GM18511 (cell line): Measurements from ENCODE around the gene AQP2.

Source experiments
- ATAC-seq: cut with Tn5 transposase; IDR thresholded peaks from one replicate; pipeline ENCODE4 v1.9.1; 2021; ENCODE audit warnings: mild to moderate bottlenecking, moderate library complexity; ENCODE audit not compliant: unreplicated experiment

Gene AQP2

GRCh38 chr12:49954863-49955830 is 4.6 kb downstream of the AQP2 start:
- ATAC-seq: no peak

DNA sequence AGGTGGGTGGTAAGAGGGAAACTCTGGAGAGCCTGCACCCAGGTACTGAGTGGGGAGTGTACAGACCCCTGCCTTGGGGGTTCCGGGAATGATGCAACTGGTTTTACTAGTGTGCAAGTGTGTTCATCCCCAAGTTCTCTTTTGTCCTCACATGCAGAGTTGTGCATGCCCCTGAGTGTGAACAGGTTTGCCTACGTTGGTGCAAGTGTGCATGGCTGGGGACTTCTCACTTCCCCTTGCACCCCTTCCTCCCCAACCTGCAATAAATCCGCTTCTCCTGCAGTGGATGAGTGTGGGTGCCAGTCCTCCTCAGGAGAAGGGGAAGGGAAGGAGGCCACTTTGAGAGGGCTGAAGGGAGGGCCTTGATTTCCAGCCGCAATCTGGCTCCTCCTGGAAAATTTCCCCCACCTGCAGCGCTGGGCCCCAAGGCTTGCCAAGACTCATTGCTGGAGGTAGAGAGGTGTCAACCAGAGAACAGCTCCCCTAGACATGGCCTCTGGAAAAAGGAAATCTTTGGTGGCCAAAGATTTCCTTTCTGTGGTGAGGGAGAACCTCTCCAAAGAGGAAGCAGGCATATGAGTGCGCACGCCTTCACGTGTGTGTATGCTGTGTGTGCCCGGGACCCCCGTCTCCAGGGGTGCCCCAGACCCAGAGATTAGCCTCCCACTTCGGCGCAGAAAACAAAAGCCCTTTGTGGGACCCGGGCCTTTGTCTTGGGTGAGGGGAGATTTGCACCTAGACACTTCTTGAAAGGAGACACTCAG is 5.5 kb downstream of the AQP2 start:
- no peak for ATAC-seq

DNA sequence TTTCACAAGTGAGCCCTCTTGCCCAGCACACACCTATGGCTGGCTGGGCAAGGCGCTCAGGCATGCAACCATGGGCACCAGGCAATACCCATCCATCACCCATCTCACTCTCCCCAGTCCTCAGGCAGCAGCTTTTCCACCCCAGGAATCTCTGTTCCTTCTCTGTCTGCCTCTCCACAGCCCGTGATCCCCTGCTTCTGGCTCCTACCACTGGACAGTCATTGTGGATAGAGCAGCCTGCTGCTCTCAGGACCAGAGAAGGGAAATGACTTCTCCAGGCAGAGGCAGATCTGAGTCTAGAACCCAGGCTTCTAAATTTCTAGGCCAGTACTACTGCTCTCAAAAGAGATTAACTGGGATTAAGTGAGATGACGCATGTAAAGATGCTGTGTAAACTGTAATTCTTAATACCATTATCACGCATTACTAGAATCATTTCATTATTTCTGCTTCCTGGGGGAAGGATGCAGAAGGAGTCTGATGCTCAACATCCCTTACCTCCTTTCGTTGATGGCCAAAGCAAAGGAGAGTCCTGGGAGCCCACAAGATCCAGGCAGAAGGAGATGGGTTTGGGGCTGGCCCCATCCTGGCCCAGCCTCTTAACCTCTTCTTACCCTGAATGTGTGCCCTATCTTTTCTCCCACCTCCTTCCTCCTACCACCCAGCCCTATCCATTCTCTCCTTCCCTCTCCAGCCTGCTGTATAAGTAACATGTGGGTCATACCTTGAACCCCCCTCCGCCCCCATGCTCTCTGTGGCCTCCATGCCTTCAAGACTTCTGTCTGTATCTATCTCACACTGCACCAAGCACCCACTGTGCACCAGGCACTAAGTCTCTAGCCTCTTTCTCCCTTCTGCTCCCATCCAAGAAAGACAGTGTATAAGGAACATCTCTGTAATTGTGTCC is 6.4 kb downstream of the AQP2 start:
- ATAC-seq: no peak

DNA sequence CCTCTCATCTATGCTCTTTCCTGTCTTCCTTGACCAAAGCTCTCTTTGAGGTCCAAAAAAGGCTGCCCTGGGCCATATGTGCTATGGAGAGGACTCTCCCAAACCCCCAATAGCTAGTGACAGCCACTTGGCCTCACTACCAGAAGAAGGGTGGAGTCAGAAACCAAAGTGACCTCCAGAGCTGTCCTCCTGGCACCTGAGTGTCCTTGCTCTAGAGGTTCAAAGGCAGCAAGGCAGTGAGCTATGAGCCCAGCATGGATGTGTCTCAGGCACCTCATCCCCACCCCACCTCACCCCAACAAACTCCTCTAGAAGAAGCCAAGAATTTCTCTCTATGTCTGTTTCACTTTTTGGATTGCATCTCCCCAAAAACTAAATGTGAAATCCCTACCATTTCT is 7.0 kb downstream of the AQP2 start:
- no peak for ATAC-seq

GRCh38 chr12:49959685-49960473 is 9.3 kb downstream of the AQP2 start:
- no peak for ATAC-seq

- no peak for ATAC-seq
These were observed 10.1 kb downstream of the AQP2 start for GRCh38 chr12:49960474-49961110.

DNA sequence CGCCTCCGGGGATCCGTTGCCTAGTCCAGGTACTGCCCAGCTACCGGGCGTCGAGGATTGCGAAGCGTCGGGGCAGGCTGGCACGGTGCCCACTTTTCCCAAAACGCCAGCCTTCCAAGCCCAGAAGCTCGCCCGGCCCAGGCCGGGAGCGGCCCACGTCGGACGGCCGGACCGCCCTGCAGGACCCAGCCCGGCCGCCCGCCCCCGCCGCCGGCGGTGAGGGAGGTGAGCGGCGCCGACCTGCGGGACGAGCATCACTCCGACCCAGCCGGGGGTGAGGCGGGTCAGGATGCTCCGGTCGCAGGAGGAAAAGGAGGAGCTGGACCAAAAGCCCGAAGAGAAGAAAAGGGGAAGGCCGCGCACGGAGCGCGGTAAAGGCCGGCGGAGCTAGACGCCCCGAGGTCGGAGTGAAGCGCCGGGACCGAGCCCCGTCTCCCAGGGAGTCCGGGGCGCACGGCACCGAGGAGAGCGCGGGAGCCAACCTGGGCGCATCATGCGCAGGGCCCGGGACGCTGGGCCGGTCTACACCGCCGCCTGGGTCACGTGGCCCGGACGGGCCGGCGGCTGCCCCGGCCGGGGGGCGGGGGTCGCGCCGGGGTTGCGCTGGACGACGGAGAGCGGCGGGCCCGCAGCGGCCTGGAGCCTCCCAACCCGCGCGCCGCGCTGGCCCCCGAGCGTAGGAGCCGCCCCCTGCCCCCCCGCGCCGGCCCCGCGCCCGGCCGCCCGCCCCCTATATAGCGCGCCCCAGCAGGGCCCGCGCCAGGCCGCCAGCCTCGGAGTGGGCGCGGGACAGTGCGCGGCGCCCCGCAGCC is 10.8 kb downstream of the AQP2 start, which contains the start of gene AQP5:
TSS of gene AQP5 (plus strand) at position 762 of the 812 bp plus-strand sequence. CDS start 146 bp downstream, outside the sequence.
- ATAC-seq: no peak

DNA sequence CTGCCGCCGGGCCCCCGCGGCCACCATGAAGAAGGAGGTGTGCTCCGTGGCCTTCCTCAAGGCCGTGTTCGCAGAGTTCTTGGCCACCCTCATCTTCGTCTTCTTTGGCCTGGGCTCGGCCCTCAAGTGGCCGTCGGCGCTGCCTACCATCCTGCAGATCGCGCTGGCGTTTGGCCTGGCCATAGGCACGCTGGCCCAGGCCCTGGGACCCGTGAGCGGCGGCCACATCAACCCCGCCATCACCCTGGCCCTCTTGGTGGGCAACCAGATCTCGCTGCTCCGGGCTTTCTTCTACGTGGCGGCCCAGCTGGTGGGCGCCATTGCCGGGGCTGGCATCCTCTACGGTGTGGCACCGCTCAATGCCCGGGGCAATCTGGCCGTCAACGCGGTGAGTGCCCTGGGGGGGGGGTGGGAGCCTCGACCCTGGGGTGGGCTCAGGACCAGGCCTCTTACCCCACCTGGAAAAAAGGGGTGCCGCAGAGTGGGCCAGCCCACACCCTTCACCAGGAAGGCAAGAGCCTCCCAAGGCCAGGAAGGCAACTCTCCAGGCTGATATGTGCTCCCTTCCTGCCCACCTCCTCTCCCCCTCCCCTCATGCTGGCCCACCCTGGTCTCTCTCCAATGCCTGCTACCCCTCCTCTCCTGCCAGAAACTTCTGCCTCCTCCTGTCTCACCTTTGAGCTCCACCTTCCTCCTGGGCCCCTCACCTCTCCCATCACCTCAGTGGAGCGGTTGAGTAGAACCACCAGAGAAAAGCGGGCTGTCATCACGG is 11.6 kb downstream of the AQP2 start:
- no peak for ATAC-seq

DNA sequence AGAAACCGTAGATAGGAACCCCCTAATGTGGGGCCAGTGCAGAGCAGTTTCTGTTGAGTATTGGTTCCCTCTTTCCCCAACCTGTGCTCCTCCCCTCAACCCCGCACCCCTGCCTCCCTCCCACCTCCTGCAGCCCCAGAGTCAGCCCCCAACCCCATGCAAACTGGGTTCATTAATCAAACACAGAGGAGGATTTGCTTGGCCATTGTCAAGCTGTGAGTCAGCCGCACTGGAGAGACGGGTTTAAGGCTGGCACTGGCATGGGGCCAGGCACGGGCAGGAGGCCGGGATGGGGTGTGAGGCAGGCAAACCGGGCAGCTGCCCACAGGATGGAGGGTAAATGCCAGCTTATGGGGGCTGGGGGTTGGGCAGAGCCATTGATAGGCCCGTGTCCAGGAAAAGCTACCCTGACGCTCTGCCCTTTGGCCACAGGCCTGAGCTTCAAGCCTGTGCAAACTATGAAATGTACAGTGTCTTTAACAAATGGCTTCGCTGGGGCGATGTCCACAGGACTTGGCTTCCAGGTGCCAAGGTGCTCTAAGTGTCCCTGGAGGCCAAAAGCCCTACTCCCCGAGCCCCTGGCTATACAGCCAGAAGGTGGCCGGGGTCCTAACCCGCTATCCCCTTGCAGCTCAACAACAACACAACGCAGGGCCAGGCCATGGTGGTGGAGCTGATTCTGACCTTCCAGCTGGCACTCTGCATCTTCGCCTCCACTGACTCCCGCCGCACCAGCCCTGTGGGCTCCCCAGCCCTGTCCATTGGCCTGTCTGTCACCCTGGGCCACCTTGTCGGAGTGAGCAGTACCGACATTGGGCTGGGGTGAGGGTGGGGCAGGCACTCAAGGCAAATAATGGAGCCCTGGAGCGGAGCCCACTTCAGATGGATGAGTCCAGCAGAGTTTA is 12.6 kb downstream of the AQP2 start:
- no peak for ATAC-seq

DNA sequence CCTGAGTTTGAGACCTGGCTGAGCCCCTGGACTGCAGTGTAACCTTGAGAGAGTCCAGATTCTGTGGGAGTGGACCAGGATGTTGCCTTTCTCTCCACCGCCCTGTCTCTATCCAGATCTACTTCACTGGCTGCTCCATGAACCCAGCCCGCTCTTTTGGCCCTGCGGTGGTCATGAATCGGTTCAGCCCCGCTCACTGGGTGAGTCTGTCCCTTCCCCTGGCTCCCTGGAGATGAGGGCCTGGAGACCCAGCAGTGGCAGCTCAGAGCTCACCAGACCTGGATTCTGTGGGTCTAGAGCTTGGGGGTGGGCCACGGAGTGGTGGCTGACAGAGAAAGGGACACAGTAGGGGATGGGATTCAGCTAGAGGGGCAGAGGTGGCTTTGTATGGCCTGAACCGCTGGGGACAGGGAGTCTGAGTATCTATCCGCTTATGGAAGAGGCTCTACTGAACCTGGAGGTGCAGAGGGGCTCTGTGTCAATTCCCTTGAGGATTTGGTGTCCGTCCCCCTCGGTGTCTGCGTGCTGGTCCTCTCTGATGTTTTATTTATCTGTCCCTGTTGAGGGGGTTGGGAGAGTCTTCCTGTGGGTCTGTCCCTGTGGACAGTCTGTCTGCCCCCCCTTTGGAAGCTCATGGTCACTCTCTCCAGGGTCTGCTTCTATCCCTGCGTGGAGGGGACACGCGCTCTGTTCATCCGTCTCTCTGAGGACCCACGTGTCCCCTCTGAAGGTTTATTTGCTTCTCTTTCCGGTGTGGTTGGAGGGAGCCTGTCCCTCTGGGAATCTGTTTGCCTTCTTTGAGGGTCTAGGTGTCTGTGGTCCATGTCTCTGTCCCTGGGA is 13.7 kb downstream of the AQP2 start:
- ATAC-seq: no peak

- no peak for ATAC-seq
These were observed 14.5 kb downstream of the AQP2 start for GRCh38 chr12:49964849-49965624.

- no peak for ATAC-seq
These were observed 15.3 kb downstream of the AQP2 start for GRCh38 chr12:49965836-49966235.

- no peak for ATAC-seq
These were observed 16.0 kb downstream of the AQP2 start for GRCh38 chr12:49966511-49967041.

DNA sequence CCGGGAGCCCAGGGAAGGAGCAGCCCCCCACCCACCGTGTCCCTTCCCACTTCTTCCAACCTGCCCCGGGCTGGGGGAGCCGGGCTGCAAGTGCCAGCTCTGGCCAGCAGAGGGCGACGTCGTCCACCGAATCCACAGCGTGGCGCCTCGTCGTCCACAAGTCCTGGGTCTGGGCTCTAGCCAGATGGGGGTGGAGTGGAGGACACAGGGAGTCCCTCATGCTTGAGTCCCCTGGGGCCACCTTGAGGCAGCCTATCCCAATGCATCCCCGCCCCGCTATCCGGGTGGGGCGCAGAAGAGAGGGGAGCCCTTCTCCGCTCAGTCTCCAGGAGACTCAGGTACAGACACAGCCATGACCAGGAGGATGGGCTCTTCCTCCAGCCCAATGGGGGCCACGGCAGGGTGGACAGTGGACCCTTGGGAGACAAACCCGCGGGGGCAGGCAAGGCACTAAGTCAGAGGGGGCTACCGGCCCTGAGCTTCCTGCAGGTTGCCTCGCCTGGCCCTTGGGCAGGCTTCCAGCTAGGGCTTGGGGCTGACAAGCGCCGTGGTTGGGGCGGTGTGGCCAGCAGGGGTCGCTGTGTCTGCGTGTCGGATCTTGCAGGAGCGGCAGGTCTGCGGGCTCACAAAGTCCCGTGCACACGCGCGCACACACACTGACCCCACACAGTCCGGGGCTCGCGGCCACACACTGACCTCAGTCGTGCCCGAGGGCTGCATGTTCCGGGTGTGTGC is 16.7 kb downstream of the AQP2 start:
- ATAC-seq: peak; percentile 80
